ENCODE results near the gene DNAH12.
"Not testable (repeated sequence)": the region's sequence is repeated elsewhere in the genome, so short reads cannot be mapped to it uniquely, and the experiment has no call there.

The DNAH12 gene

GRCh38 chr3:57335283-57335938, 208.7 kb downstream of the DNAH12 start:
- Histone ChIP-seq H2BK15ac (ENCODE audit: low read length) (no peak overlapping the region), H2BK12ac (ENCODE audit: low read length) (no peak overlapping the region), H2BK5ac (ENCODE audit: low read length) (no peak overlapping the region), H2BK120ac (ENCODE audit: low read depth, low read length) (no peak overlapping the region), H4K91ac (ENCODE audit: low read depth, low read length, poor library complexity) (no peak overlapping the region), H3K4me3 (ENCODE audit: low read length in 2 of 2) (no peak overlapping the region), H3K23ac (ENCODE audit: low read depth, low read length, poor library complexity) (no peak overlapping the region), H3K36me3 (replicated peaks in 1 of 2; ENCODE audit: control insufficient read depth in 2 of 2, insufficient read depth in 2 of 2, low read length in 2 of 2) (no peaks in the 10 kb centered on the region), H3K4ac (ENCODE audit: low read length) (no peak overlapping the region), H4K8ac (ENCODE audit: low read depth, low read length) (no peak overlapping the region), H3K4me1 (ENCODE audit: control insufficient read depth in 2 of 2, insufficient read depth in 1 of 2, low read depth in 1 of 2, low read length in 2 of 2) (no peaks in the 10 kb centered on the region), H3K9me3 (replicated peaks in 1 of 2; ENCODE audit: control insufficient read depth in 2 of 2, insufficient read depth in 1 of 2, low read depth in 1 of 2, low read length in 2 of 2) (no peaks in the 10 kb centered on the region), H3K27me3 (ENCODE audit: control insufficient read depth in 3 of 3, insufficient read depth in 3 of 3, low read depth in 1 of 3, low read length in 3 of 3) (peaks cover 0 to 10% (median 0%) of the 10 kb centered on the region in 3 experiments), H3K27ac (replicated peaks; ENCODE audit: low read length) (no peak overlapping the region), H3K18ac (ENCODE audit: low read length) (no peak overlapping the region), H2AK5ac (ENCODE audit: low read depth, low read length) (no peak overlapping the region), H3K4me2 (ENCODE audit: insufficient read depth, low read length, poor library complexity, severe bottlenecking) (no peak overlapping the region), H3K79me1 (ENCODE audit: low read depth, low read length) (no peaks in the 10 kb centered on the region), H2AFZ (ENCODE audit: low read length) (no peak overlapping the region), H3K14ac (ENCODE audit: low read length) (no peak overlapping the region), H3K9ac (ENCODE audit: low read depth, low read length, poor library complexity) (no peak overlapping the region)
- WGBS, 2 donors (ENCODE audit: extremely low coverage in 2 of 2, insufficient read length in 2 of 2, insufficient replicate concordance in 1 of 2) = no CpG with 5 or more reads among the region's 5 CpGs
- no peak for DNase-seq (ENCODE audit: low spot score)

- H3K9ac ChIP-seq (ENCODE audit: low read depth, low read length, poor library complexity) = no peak overlapping the region
- H2AK5ac ChIP-seq (ENCODE audit: low read depth, low read length) = no peak overlapping the region
- no peak overlapping the region for H3K4me2 ChIP-seq (ENCODE audit: insufficient read depth, low read length, poor library complexity, severe bottlenecking)
- no CpG with 5 or more reads among the region's 3 CpGs for WGBS, 2 donors (ENCODE audit: extremely low coverage in 2 of 2, insufficient read length in 2 of 2, insufficient replicate concordance in 1 of 2)
- H2AFZ ChIP-seq (ENCODE audit: low read length) = no peak overlapping the region
- no peak overlapping the region for H3K4ac ChIP-seq (ENCODE audit: low read length)
- no peak for DNase-seq (ENCODE audit: low spot score)
- H2BK5ac ChIP-seq (ENCODE audit: low read length) = no peak overlapping the region
- H3K36me3 ChIP-seq (replicated peaks in 1 of 2; ENCODE audit: control insufficient read depth in 2 of 2, insufficient read depth in 2 of 2, low read length in 2 of 2) = no peaks in the 10 kb centered on the region
- no peak overlapping the region for H2BK15ac ChIP-seq (ENCODE audit: low read length)
- H3K18ac ChIP-seq (ENCODE audit: low read length) = no peak overlapping the region
- H3K27me3 ChIP-seq (ENCODE audit: control insufficient read depth in 3 of 3, insufficient read depth in 3 of 3, low read depth in 1 of 3, low read length in 3 of 3) = peaks cover 0 to 10% (median 0%) of the 10 kb centered on the region in 3 experiments
- no peak overlapping the region for H4K8ac ChIP-seq (ENCODE audit: low read depth, low read length)
- H3K4me3 ChIP-seq (ENCODE audit: low read length in 2 of 2) = no peak overlapping the region
- H2BK12ac ChIP-seq (ENCODE audit: low read length) = no peak overlapping the region
- H3K4me1 ChIP-seq (ENCODE audit: control insufficient read depth in 2 of 2, insufficient read depth in 1 of 2, low read depth in 1 of 2, low read length in 2 of 2) = no peaks in the 10 kb centered on the region
- no peak overlapping the region for H4K91ac ChIP-seq (ENCODE audit: low read depth, low read length, poor library complexity)
- no peaks in the 10 kb centered on the region for H3K79me1 ChIP-seq (ENCODE audit: low read depth, low read length)
- H2BK120ac ChIP-seq (ENCODE audit: low read depth, low read length) = no peak overlapping the region
- H3K14ac ChIP-seq (ENCODE audit: low read length) = no peak overlapping the region
- H3K27ac ChIP-seq (replicated peaks; ENCODE audit: low read length) = no peak overlapping the region
- no peaks in the 10 kb centered on the region for H3K9me3 ChIP-seq (replicated peaks in 1 of 2; ENCODE audit: control insufficient read depth in 2 of 2, insufficient read depth in 1 of 2, low read depth in 1 of 2, low read length in 2 of 2)
- no peak overlapping the region for H3K23ac ChIP-seq (ENCODE audit: low read depth, low read length, poor library complexity)
Observed at GRCh38 chr3:57331078-57331610, 213.0 kb downstream of the DNAH12 start.

- H3K79me1 ChIP-seq (ENCODE audit: low read depth, low read length); H3K9ac ChIP-seq (ENCODE audit: low read depth, low read length, poor library complexity); H2BK15ac ChIP-seq (ENCODE audit: low read length); H2BK120ac ChIP-seq (ENCODE audit: low read depth, low read length); H3K18ac ChIP-seq (ENCODE audit: low read length); DNase-seq (ENCODE audit: low spot score); H3K36me3 ChIP-seq (replicated peaks in 1 of 2; ENCODE audit: control insufficient read depth in 2 of 2, insufficient read depth in 2 of 2, low read length in 2 of 2); H3K9me3 ChIP-seq (replicated peaks in 1 of 2; ENCODE audit: control insufficient read depth in 2 of 2, insufficient read depth in 1 of 2, low read depth in 1 of 2, low read length in 2 of 2); H3K4me2 ChIP-seq (ENCODE audit: insufficient read depth, low read length, poor library complexity, severe bottlenecking); H4K91ac ChIP-seq (ENCODE audit: low read depth, low read length, poor library complexity); H2BK12ac ChIP-seq (ENCODE audit: low read length); H3K4me3 ChIP-seq (ENCODE audit: low read length in 2 of 2); H3K27ac ChIP-seq (replicated peaks; ENCODE audit: low read length); H2BK5ac ChIP-seq (ENCODE audit: low read length); H4K8ac ChIP-seq (ENCODE audit: low read depth, low read length); H3K23ac ChIP-seq (ENCODE audit: low read depth, low read length, poor library complexity); H3K4me1 ChIP-seq (ENCODE audit: control insufficient read depth in 2 of 2, insufficient read depth in 1 of 2, low read depth in 1 of 2, low read length in 2 of 2); H2AFZ ChIP-seq (ENCODE audit: low read length); H3K27me3 ChIP-seq (ENCODE audit: control insufficient read depth in 3 of 3, insufficient read depth in 3 of 3, low read depth in 1 of 3, low read length in 3 of 3); H2AK5ac ChIP-seq (ENCODE audit: low read depth, low read length); H3K14ac ChIP-seq (ENCODE audit: low read length); H3K4ac ChIP-seq (ENCODE audit: low read length): not testable (repeated sequence)
- WGBS, 2 donors (ENCODE audit: extremely low coverage in 2 of 2, insufficient read length in 2 of 2, insufficient replicate concordance in 1 of 2) = no CpG with 5 or more reads among the region's 1 CpG
Observed at GRCh38 chr3:57326498-57326897, 217.6 kb downstream of the DNAH12 start.

GRCh38 chr3:57314204-57314603, 229.9 kb downstream of the DNAH12 start:
- WGBS, 2 donors (ENCODE audit: extremely low coverage in 2 of 2, insufficient read length in 2 of 2, insufficient replicate concordance in 1 of 2) = no CpG with 5 or more reads among the region's 3 CpGs
- Histone ChIP-seq H3K4me2 (ENCODE audit: insufficient read depth, low read length, poor library complexity, severe bottlenecking) (no peak overlapping the region), H3K9ac (ENCODE audit: low read depth, low read length, poor library complexity) (no peak overlapping the region), H3K23ac (ENCODE audit: low read depth, low read length, poor library complexity) (no peak overlapping the region), H4K8ac (ENCODE audit: low read depth, low read length) (no peak overlapping the region), H2AFZ (ENCODE audit: low read length) (no peak overlapping the region), H3K4me1 (ENCODE audit: control insufficient read depth in 2 of 2, insufficient read depth in 1 of 2, low read depth in 1 of 2, low read length in 2 of 2) (no peaks in the 10 kb centered on the region), H2AK5ac (ENCODE audit: low read depth, low read length) (no peak overlapping the region), H3K14ac (ENCODE audit: low read length) (no peak overlapping the region), H3K27me3 (ENCODE audit: control insufficient read depth in 3 of 3, insufficient read depth in 3 of 3, low read depth in 1 of 3, low read length in 3 of 3) (peaks cover 0 to 5% (median 0%) of the 10 kb centered on the region in 3 experiments), H2BK15ac (ENCODE audit: low read length) (no peak overlapping the region), H3K18ac (ENCODE audit: low read length) (no peak overlapping the region), H2BK120ac (ENCODE audit: low read depth, low read length) (no peak overlapping the region), H4K91ac (ENCODE audit: low read depth, low read length, poor library complexity) (no peak overlapping the region), H2BK5ac (ENCODE audit: low read length) (no peak overlapping the region), H3K4me3 (ENCODE audit: low read length in 2 of 2) (no peak overlapping the region), H3K36me3 (replicated peaks in 1 of 2; ENCODE audit: control insufficient read depth in 2 of 2, insufficient read depth in 2 of 2, low read length in 2 of 2) (no peaks in the 10 kb centered on the region), H3K4ac (ENCODE audit: low read length) (no peak overlapping the region), H2BK12ac (ENCODE audit: low read length) (no peak overlapping the region), H3K27ac (replicated peaks; ENCODE audit: low read length) (no peak overlapping the region), H3K9me3 (replicated peaks in 1 of 2; ENCODE audit: control insufficient read depth in 2 of 2, insufficient read depth in 1 of 2, low read depth in 1 of 2, low read length in 2 of 2) (peaks cover 0 to 3% of the 10 kb centered on the region in 2 donors), H3K79me1 (ENCODE audit: low read depth, low read length) (no peaks in the 10 kb centered on the region)
- no peak for DNase-seq (ENCODE audit: low spot score)

Measured in neuronal stem cell (in vitro differentiated cells).